GM21381 (cell line): Measurements from ENCODE around the gene FMN2.

Source experiments
- ATAC-seq: cut with Tn5 transposase; IDR thresholded peaks from one replicate; pipeline ENCODE4 v1.9.1; 2021; ENCODE audit warnings: mild to moderate bottlenecking, moderate library complexity; ENCODE audit not compliant: unreplicated experiment

FMN2 gene

GRCh38 chr1:240096974-240097373 lies 5.3 kb downstream of the FMN2 start:
- no peak for ATAC-seq

DNA sequence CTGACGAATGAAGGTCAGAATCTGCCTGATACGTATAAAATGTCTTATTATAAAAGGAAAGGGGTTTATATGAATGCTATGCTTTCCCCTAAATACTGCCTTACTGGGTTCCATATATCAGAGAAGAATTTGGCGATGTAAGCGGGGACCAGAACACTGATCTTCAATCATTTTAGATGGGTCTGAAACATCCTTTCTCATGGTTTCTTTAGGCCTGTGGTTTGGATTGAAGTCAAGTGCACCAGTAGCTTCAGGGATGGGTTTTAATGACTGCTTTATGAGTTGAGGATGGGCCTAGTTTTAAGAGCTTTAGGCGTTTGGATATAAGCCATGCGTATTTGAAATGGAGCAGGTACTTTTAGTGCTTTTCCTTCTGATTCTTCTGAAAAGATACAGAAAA lies 6.9 kb downstream of the FMN2 start:
- no peak for ATAC-seq

DNA sequence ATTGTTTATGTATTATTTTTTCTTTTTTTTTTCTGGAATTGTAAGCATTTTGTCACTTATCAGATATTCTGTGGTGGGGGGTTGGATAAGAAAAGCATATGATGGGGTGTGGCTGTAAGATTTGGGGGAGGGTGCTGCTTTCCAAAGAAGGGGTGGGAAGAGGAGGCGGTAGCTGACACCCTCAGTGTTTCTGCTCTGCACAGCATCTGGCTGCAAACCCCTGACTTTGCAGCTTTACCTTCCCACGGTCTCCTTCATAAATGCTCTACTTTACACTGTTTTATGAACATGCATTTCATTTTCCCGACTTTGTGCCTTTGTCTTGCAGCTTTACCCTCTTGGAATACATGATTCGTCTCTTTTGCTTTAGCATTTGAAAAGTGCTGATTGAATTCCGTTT lies 7.6 kb downstream of the FMN2 start:
- ATAC-seq, result no peak

- no peak for ATAC-seq
These were observed 8.1 kb downstream of the FMN2 start for GRCh38 chr1:240099748-240100147.

GRCh38 chr1:240100371-240100934 lies 8.8 kb downstream of the FMN2 start:
- no peak for ATAC-seq

DNA sequence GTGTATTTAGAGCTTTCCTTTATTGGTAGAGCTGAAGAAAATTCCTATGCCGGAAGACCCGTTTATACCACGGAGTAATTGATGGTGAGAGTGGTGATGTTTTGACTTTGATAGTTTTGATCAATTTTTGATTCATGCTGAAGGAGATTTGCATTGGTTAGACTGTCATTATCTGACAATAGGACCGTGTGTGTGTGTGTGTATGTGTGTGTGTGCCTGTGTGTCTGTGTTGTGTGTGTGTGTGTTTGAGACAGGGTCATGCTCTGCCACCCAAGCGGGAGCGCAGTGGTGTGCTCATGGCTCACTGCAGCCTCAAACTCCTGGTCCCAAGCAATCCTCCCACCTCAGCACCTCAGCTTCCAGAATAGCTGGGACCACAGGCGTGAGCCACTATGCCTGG lies 9.6 kb downstream of the FMN2 start:
- no peak for ATAC-seq

GRCh38 chr1:240101737-240102136 lies 10.1 kb downstream of the FMN2 start:
- no peak for ATAC-seq

DNA sequence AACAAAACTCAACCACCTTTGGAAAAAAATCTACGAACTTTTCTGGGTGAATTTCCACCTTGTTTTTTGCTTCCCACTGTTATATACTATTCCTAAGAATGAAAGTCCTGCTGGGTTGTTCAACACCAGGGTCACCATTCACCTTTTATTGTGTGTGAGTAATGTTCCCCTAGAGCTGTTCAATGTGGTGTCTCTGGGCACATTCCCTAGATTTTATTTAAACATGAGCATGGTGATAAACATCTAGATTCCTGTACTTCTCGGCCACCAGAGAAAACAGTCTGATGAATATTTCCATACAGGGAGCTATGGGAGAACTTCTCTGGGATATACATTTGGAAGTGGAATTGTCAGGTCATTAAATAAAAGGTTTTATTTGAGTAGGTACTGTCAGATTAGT lies 13.0 kb downstream of the FMN2 start:
- no peak for ATAC-seq

- no peak for ATAC-seq
These were observed 15.5 kb downstream of the FMN2 start for GRCh38 chr1:240107058-240107684.

- ATAC-seq, result no peak
These were observed 17.4 kb downstream of the FMN2 start for GRCh38 chr1:240109130-240109529.

DNA sequence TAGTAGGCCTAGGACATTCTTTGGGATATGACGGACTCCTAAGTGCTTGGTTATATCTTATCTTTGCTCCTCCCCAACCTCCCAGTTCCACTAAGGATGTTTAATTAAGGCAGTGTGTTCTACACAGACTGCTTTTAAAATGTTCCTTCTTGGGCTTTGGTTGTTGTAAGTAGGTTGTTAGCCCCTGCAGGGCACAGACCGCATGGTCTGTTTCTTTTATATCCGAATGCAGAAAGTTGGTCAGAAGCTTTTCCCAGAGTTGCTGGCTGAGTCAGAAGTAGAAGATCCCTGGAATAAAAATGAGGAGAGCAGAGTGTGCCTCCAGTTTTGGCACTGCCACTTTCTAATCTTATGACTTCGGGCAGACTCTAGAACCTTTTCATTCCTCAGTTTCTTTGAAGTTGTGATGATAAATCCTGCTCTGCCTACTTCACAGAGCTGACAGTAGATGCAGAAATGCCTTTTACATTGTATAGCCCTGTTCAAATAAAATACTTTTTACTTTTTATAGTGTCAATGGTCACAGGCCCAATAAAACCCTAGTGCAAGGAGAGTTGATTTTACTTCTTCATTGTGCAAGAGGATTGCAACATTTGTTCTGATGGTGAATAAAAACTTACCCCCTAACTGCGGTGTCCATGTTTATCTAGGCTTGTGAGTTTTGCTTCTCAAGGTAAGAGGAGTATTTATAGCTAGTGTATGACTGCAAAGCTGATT lies 18.4 kb downstream of the FMN2 start:
- no peak for ATAC-seq

GRCh38 chr1:240111558-240111957 lies 19.9 kb downstream of the FMN2 start:
- ATAC-seq, result no peak

DNA sequence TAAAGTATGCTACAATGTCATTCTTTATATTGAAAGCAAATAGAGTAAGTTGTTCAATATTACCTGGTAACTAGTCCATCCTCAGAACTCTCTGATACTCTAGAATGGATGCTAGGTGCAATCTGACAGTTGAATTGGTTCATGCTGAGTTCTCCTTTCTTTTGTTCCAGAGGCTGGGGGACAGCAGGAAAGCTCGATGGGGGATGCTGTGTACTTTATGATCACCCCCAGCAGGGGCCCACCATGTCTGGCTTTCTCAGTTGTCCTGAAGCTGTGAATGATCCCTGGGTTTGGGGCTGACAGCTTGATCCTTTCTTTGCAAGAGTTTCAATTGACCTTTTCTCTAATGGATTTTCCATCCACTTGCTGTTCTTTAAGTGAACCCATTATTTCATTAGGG lies 22.5 kb downstream of the FMN2 start:
- no peak for ATAC-seq

- no peak for ATAC-seq
These were observed 24.1 kb downstream of the FMN2 start for GRCh38 chr1:240115831-240116230.

DNA sequence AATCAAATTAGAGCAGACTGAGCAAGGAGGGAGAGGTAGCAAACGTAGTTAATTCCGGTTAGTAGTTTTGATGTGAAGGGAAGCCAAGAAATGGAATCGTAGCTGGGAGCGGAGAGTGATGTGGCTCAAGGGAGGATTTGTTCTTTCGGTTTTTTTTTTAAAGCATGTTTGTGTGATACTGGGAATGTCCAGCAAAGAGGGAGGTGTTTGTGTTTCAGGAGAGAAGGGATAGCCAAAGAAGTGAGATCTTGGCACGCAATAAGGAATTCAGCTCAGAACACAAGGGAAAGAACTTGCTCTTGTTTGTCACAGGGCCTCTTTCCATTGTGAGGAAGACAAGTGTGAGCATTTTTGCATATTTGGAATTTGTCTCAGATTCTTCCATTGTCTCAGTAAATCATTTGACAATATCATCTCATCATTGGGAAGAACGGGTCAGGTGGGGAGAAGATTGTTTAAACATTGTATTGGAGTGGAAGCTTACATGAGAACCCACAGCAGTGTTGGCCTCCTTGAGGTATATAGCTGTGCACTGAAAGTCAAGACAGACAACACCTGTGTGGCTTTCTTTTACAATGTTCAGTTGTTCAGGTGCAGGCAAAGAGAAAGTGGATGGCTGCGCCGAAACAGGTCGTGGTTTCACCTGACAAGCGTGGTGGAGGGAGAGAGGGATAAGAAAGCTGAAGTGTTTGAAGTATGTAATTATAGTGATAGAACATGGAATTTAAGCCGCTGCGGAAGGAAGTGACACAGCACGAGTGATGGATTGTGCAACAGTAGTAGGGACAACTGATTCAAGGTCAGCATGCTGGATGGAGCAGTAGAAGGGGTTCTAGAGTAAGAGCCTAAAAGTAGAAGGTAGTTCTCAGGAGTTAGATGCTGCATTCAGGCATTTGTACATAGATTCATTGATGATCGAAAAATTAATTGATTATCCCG lies 25.4 kb downstream of the FMN2 start:
- ATAC-seq, result no peak

- ATAC-seq, result no peak
These were observed 26.2 kb downstream of the FMN2 start for GRCh38 chr1:240117930-240118329.

DNA sequence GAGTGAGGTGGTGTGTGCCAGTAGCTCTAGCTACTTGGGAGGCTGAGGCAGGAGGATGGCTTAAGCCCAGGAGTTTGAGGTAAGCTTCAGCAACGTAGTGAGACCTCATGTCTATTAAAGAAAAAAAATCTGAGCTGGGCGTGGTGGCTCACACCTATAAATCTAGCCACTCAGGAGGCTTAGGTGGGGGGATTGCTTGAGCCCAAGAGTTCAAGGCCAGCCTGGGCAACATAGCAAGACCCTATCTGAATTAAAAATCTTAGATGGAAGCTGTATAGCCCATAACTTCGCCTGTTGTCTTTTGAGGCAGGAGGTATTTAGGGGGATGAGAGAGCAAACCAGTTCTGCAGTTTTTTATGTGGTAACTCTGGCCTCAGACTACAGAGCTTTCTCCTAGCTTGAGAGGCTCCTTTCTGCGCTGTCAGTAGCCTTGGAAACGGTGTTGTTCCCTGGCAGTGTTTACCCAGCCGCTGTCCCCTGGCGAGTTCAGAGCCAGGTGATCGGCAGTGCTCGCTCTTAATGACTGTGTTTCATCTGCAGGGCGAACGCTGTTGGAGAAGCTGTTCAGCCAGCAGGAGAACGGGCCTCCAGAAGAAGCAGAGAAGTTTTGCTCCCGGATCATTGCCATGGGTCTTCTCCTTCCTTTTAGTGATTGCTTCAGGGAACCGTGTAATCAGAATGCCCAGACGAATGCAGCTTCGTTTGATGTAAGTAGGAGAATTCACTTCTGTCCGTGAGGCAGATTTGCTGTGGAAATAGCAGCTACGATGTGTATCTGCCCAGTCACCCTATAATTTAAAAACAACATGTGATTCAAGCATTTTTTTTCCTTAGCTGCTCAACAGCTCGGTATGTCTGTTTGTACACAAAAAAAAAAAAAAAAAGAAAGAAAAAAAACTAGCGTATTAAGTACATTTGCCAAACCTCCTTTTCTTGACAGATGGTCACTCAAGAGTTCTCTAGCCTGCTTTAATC lies 31.2 kb downstream of the FMN2 start:
- no peak for ATAC-seq

- no peak for ATAC-seq
These were observed 35.1 kb downstream of the FMN2 start for GRCh38 chr1:240126821-240127220.

- no peak for ATAC-seq
These were observed 36.7 kb downstream of the FMN2 start for GRCh38 chr1:240128366-240128765.

- no peak for ATAC-seq
These were observed 42.4 kb downstream of the FMN2 start for GRCh38 chr1:240134113-240134512.
